Immature natural killer cell (primary cell): ENCODE measurements around the gene PTPRT. TPM values are rescaled to one million over a fixed set of nuclear protein-coding genes. Genes with fewer than 3 reads are reported as not detected.

Experiments
- DNase-seq, 3 donors: peaks; one replicate each; pipeline ENCODE4 v3.0.0; 2022; ENCODE audit warnings: mixed read lengths in 1 of 3
- H3K27ac Mint-ChIP-seq, 6 donors: one replicate each; pipeline ENCODE4 v1.8.0; 2020; ENCODE audit warnings: mixed read lengths in 6 of 6, mild to moderate bottlenecking in 5 of 6, inconsistent platforms in 4 of 6, moderate library complexity in 3 of 6
- H3K27me3 Mint-ChIP-seq, 3 donors: one replicate each; pipeline ENCODE4 v1.8.0; 2020 to 2021; ENCODE audit warnings: low read depth in 3 of 3, mild to moderate bottlenecking in 3 of 3, mixed read lengths in 3 of 3, moderate library complexity in 3 of 3, inconsistent platforms in 1 of 3
- H3K36me3 Mint-ChIP-seq, 3 donors: one replicate each; pipeline ENCODE4 v1.8.0; 2020; ENCODE audit warnings: mixed read lengths in 3 of 3, inconsistent platforms in 2 of 3, mild to moderate bottlenecking in 2 of 3
- H3K4me1 Mint-ChIP-seq, 2 donors: one replicate each; pipeline ENCODE4 v1.8.0; 2020; ENCODE audit warnings: inconsistent platforms in 2 of 2, mild to moderate bottlenecking in 2 of 2, mixed read lengths in 2 of 2, moderate library complexity in 1 of 2
- H3K4me3 Mint-ChIP-seq, 5 donors: one replicate each; pipeline ENCODE4 v1.8.0; 2020; ENCODE audit warnings: mild to moderate bottlenecking in 5 of 5, mixed read lengths in 5 of 5, inconsistent platforms in 3 of 5, moderate library complexity in 3 of 5
- H3K9me3 Mint-ChIP-seq, 6 donors: one replicate each; pipeline ENCODE4 v1.8.0; 2020; ENCODE audit warnings: mild to moderate bottlenecking in 6 of 6, mixed read lengths in 6 of 6, inconsistent platforms in 4 of 6, moderate library complexity in 3 of 6
- polyA plus RNA-seq, 3 donors: library from polyadenylated mRNA; unstranded; fragments of 300-500 nt; fragmentation: Illumina TruSeq; gene quantifications; one replicate each; pipeline ENCODE4 v1.2.3, GENCODE V29; 2021

Gene PTPRT
- polyA plus RNA-seq, 3 donors from 2014 or later = not detected

- Mint-ChIP-seq H3K9me3 (no peaks in the 10 kb centered on the region), H3K27me3 (peaks cover 0 to 9% (median 6%) of the 10 kb centered on the region in 3 donors), H3K4me3 (no peak overlapping the region), H3K27ac (no peak overlapping the region), H3K4me1 (no peaks in the 10 kb centered on the region), H3K36me3 (no peaks in the 10 kb centered on the region)
- no peak for DNase-seq
Observed at GRCh38 chr20:43137160-43137559, 52.5 kb downstream of the PTPRT start.

GRCh38 chr20:43124241-43124640 lies 65.5 kb downstream of the PTPRT start:
- Mint-ChIP-seq H3K9me3 (peaks cover 0 to 2% (median 0%) of the 10 kb centered on the region in 6 donors), H3K36me3 (no peaks in the 10 kb centered on the region), H3K4me3 (no peak overlapping the region), H3K4me1 (no peaks in the 10 kb centered on the region), H3K27ac (no peak overlapping the region), H3K27me3 (peaks cover 0 to 6% (median 1%) of the 10 kb centered on the region in 3 donors)
- no peak for DNase-seq

- Mint-ChIP-seq H3K27ac (no peak overlapping the region), H3K27me3 (peaks cover 0 to 3% (median 1%) of the 10 kb centered on the region in 3 donors), H3K9me3 (peaks cover 0 to 2% (median 0%) of the 10 kb centered on the region in 6 donors), H3K4me3 (no peak overlapping the region), H3K36me3 (no peaks in the 10 kb centered on the region), H3K4me1 (no peaks in the 10 kb centered on the region)
- DNase-seq = no peak
Observed at GRCh38 chr20:43123180-43123579, 66.5 kb downstream of the PTPRT start.

GRCh38 chr20:43119720-43120119 lies 70.0 kb downstream of the PTPRT start:
- Mint-ChIP-seq H3K4me1 (no peaks in the 10 kb centered on the region), H3K4me3 (no peak overlapping the region), H3K9me3 (peaks cover 0 to 3% (median 0%) of the 10 kb centered on the region in 6 donors), H3K36me3 (no peaks in the 10 kb centered on the region), H3K27ac (no peak overlapping the region), H3K27me3 (peaks cover 0 to 3% (median 0%) of the 10 kb centered on the region in 3 donors)
- no peak for DNase-seq

- H3K27me3 Mint-ChIP-seq = peaks cover 2 to 9% (median 4%) of the 10 kb centered on the region in 3 donors
- H3K27ac Mint-ChIP-seq = no peak overlapping the region
- DNase-seq = no peak
- no peaks in the 10 kb centered on the region for H3K4me1 Mint-ChIP-seq
- no peaks in the 10 kb centered on the region for H3K36me3 Mint-ChIP-seq
- no peaks in the 10 kb centered on the region for H3K9me3 Mint-ChIP-seq
- no peak overlapping the region for H3K4me3 Mint-ChIP-seq
Observed at GRCh38 chr20:43102394-43102793, 87.3 kb downstream of the PTPRT start.

GRCh38 chr20:43096931-43097260 lies 92.8 kb downstream of the PTPRT start:
- DNase-seq = no peak
- Mint-ChIP-seq H3K9me3 (peaks cover 0 to 4% (median 0%) of the 10 kb centered on the region in 6 donors), H3K27me3 (peaks cover 2 to 15% (median 4%) of the 10 kb centered on the region in 3 donors), H3K4me1 (no peaks in the 10 kb centered on the region), H3K36me3 (no peaks in the 10 kb centered on the region), H3K27ac (no peak overlapping the region), H3K4me3 (no peak overlapping the region)

GRCh38 chr20:43096126-43096930 lies 93.4 kb downstream of the PTPRT start:
- H3K9me3 Mint-ChIP-seq = peaks cover 0 to 4% (median under 1%) of the 10 kb centered on the region in 6 donors
- H3K4me3 Mint-ChIP-seq = no peak overlapping the region
- no peak overlapping the region for H3K27ac Mint-ChIP-seq

GRCh38 chr20:43095034-43095433 lies 94.7 kb downstream of the PTPRT start:
- H3K9me3 Mint-ChIP-seq = peaks cover 0 to 4% (median 1%) of the 10 kb centered on the region in 6 donors
- H3K4me3 Mint-ChIP-seq = no peak overlapping the region
- no peaks in the 10 kb centered on the region for H3K36me3 Mint-ChIP-seq
- DNase-seq = no peak
- H3K27ac Mint-ChIP-seq = no peak overlapping the region
- peaks cover 0 to 15% (median under 1%) of the 10 kb centered on the region in 3 donors for H3K27me3 Mint-ChIP-seq
- no peaks in the 10 kb centered on the region for H3K4me1 Mint-ChIP-seq

More at GRCh38 chr20:43096126-43096930, 93.4 kb downstream of the PTPRT start:
- H3K4me1 Mint-ChIP-seq = no peaks in the 10 kb centered on the region
- H3K36me3 Mint-ChIP-seq = no peaks in the 10 kb centered on the region
- DNase-seq = no peak
- H3K27me3 Mint-ChIP-seq = peaks cover 2 to 15% (median 4%) of the 10 kb centered on the region in 3 donors

- H3K27me3 Mint-ChIP-seq = peaks cover 0 to 9% (median 2%) of the 10 kb centered on the region in 3 donors
- H3K4me1 Mint-ChIP-seq = no peaks in the 10 kb centered on the region
- no peak overlapping the region for H3K4me3 Mint-ChIP-seq
- no peaks in the 10 kb centered on the region for H3K36me3 Mint-ChIP-seq
- H3K27ac Mint-ChIP-seq = no peak overlapping the region
- DNase-seq = no peak
- peaks cover 0 to 4% (median 1%) of the 10 kb centered on the region in 6 donors for H3K9me3 Mint-ChIP-seq
Observed at GRCh38 chr20:43092386-43093088, 97.2 kb downstream of the PTPRT start.

GRCh38 chr20:43068482-43068881 lies 121.2 kb downstream of the PTPRT start:
- H3K4me1 Mint-ChIP-seq = no peaks in the 10 kb centered on the region
- no peak for DNase-seq
- H3K27me3 Mint-ChIP-seq = peaks cover 0 to 2% (median 0%) of the 10 kb centered on the region in 3 donors
- peaks cover 0 to 13% (median 3%) of the 10 kb centered on the region in 6 donors for H3K9me3 Mint-ChIP-seq
- H3K27ac Mint-ChIP-seq = no peak overlapping the region
- no peak overlapping the region for H3K4me3 Mint-ChIP-seq
- H3K36me3 Mint-ChIP-seq = no peaks in the 10 kb centered on the region

- DNase-seq = no peak
- no peak overlapping the region for H3K4me3 Mint-ChIP-seq
- no peak overlapping the region for H3K27ac Mint-ChIP-seq
- peaks cover 0 to 2% (median 2%) of the 10 kb centered on the region in 3 donors for H3K27me3 Mint-ChIP-seq
- peaks cover 0 to 13% (median 3%) of the 10 kb centered on the region in 6 donors for H3K9me3 Mint-ChIP-seq
- H3K36me3 Mint-ChIP-seq = no peaks in the 10 kb centered on the region
- no peaks in the 10 kb centered on the region for H3K4me1 Mint-ChIP-seq
Observed at GRCh38 chr20:43066125-43066524, 123.6 kb downstream of the PTPRT start.

- H3K9me3 Mint-ChIP-seq = peaks cover 0 to 13% (median 3%) of the 10 kb centered on the region in 6 donors
- H3K4me3 Mint-ChIP-seq = no peak overlapping the region
- H3K36me3 Mint-ChIP-seq = no peaks in the 10 kb centered on the region
- DNase-seq = no peak
- no peak overlapping the region for H3K27ac Mint-ChIP-seq
- H3K4me1 Mint-ChIP-seq = no peaks in the 10 kb centered on the region
- peaks cover 0 to 2% (median 2%) of the 10 kb centered on the region in 3 donors for H3K27me3 Mint-ChIP-seq
Observed at GRCh38 chr20:43065299-43065698, 124.4 kb downstream of the PTPRT start.

GRCh38 chr20:43058077-43058476 lies 131.6 kb downstream of the PTPRT start:
- Mint-ChIP-seq H3K36me3 (no peaks in the 10 kb centered on the region), H3K4me1 (no peaks in the 10 kb centered on the region), H3K27ac (no peak overlapping the region), H3K27me3 (peaks cover 0 to 2% (median 1%) of the 10 kb centered on the region in 3 donors), H3K4me3 (no peak overlapping the region), H3K9me3 (peaks cover 0 to 5% (median 0%) of the 10 kb centered on the region in 6 donors)
- no peak for DNase-seq

- no peaks in the 10 kb centered on the region for H3K4me1 Mint-ChIP-seq
- H3K9me3 Mint-ChIP-seq = peaks cover 0 to 5% (median 0%) of the 10 kb centered on the region in 6 donors
- no peak overlapping the region for H3K27ac Mint-ChIP-seq
- H3K27me3 Mint-ChIP-seq = peaks cover 0 to 1% (median 0%) of the 10 kb centered on the region in 3 donors
- no peaks in the 10 kb centered on the region for H3K36me3 Mint-ChIP-seq
- no peak for DNase-seq
- H3K4me3 Mint-ChIP-seq = no peak overlapping the region
Observed at GRCh38 chr20:43057317-43057716, 132.4 kb downstream of the PTPRT start.
